Spinal cord (tissue), 10 donors: ENCODE results near the gene AKR1C2. TPM values are rescaled to one million over a fixed set of nuclear protein-coding genes. Genes with fewer than 3 reads are reported as not detected.
"Not testable (repeated sequence)": the region's sequence is repeated elsewhere in the genome, so short reads cannot be mapped to it uniquely, and the experiment has no call there.

Experiments used
- DNase-seq, 6 donors: peaks; one replicate each; pipeline versions ENCODE4 v3.0.0 to v3.0.0-alpha.2; 2013 to 2015; ENCODE audit warnings: low spot score in 6 of 6, low read depth in 4 of 6
- H3K27ac ChIP-seq: one replicate; pipeline ENCODE4 v1.5.1; 2013; ENCODE audit warnings: low read depth, low read length, control low read depth
- H3K27me3 ChIP-seq: one replicate; pipeline ENCODE4 v1.6.1; 2013; ENCODE audit warnings: low read length; ENCODE audit not compliant: control insufficient read depth, insufficient read depth
- H3K36me3 ChIP-seq: one replicate; pipeline ENCODE4 v1.6.1; 2013; ENCODE audit warnings: low read length; ENCODE audit not compliant: control insufficient read depth, insufficient read depth
- H3K4me1 ChIP-seq: one replicate; pipeline ENCODE4 v1.6.1; 2013; ENCODE audit warnings: low read length; ENCODE audit not compliant: control insufficient read depth, insufficient read depth
- H3K4me3 ChIP-seq: one replicate; pipeline ENCODE4 v1.5.1; 2013; ENCODE audit warnings: low read depth, low read length, control low read depth
- H3K9me3 ChIP-seq: one replicate; pipeline ENCODE4 v1.6.1; 2013; ENCODE audit warnings: low read length; ENCODE audit not compliant: control insufficient read depth, insufficient read depth
- WGBS: methylation state at CpG from one replicate; pipeline ENCODE4 v1.1.5; 2013; ENCODE audit warnings: missing lambda C conversion rate; ENCODE audit not compliant: insufficient coverage; 5-methylcytosine and 5-hydroxymethylcytosine counted together
- polyA plus RNA-seq, 2 donors: library from polyadenylated mRNA; unstranded; fragments of 120-200 nt; gene quantifications; one replicate each; pipeline ENCODE4 v1.2.1, GENCODE V29; 2013; ENCODE audit not compliant: insufficient read length in 2 of 2
- total RNA-seq, 2 donors: library from RNA; depleted of rRNA in 1 of 2; stranded (reverse); fragments of 120-200 nt in 1 of 2; fragments of >200 nt in 1 of 2; gene quantifications; one replicate each; pipeline versions ENCODE4 v1.2.3 to v1.2.4, GENCODE V29; 2013 to 2014
- donor health status: healthy.

AKR1C2 gene
- total and polyA plus RNA-seq, 4 donors, result 27.5 to 58.3 (median 41.1) TPM

- Histone ChIP-seq H3K9me3 (no peaks in the 10 kb centered on the region), H3K4me3 (no peak overlapping the region), H3K4me1 (no peaks in the 10 kb centered on the region), H3K27ac (no peak overlapping the region), H3K36me3 (no peaks in the 10 kb centered on the region), H3K27me3 (no peaks in the 10 kb centered on the region)
- WGBS, result 94% methylated on average over 3 of the region's 5 CpGs
- no peak for DNase-seq
Observed at GRCh38 chr10:4998671-4999070, 5.0 kb downstream of the AKR1C2 start.

DNA sequence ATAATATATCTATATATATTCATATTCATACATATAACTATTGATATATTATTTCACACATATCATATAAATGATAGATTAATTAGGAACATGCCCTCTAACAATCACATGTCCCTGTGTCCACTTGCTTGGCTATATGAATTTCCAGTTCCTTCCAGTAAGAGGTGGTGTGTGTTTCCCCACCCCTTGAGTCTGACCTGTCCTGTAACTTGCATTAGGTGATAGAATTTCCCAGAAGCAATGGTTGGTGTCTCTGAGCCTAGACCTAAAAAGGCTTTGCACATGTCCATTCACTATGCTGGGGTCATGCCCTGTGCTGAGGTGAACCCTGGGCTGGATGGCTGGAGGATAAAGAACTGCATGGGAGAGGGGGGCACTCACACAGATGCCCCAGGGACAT lies 9.4 kb downstream of the AKR1C2 start:
- not testable (repeated sequence) for H3K27ac ChIP-seq, H3K4me3 ChIP-seq, H3K36me3 ChIP-seq, H3K9me3 ChIP-seq, H3K4me1 ChIP-seq, DNase-seq, H3K27me3 ChIP-seq

- H3K4me3 ChIP-seq, DNase-seq, H3K9me3 ChIP-seq, H3K27ac ChIP-seq, H3K4me1 ChIP-seq, H3K36me3 ChIP-seq, H3K27me3 ChIP-seq: not testable (repeated sequence)
- whole genome bisulfite sequencing, result 100% methylated on average over 8 of the region's 10 CpGs
Observed at GRCh38 chr10:4992564-4992963, 11.1 kb downstream of the AKR1C2 start.

DNA sequence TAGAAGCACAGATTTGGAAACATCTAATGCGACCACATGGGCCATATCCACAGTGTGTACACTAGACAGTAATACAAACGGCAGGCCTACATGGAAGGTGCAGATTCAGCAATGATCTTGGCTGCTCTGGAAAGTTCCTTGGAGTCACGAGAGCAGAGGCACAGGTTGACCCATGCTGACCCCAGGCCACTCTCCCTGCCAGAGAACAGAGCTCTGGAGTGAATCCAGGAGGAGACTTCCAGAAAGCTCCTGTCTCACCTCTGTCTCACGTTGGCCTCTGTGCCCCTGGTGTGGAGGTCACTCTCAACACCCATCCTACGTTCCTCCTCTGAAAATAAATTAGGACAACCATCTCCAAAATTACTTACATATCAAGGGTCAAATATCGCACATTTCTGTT lies 12.2 kb downstream of the AKR1C2 start:
- not testable (repeated sequence) for H3K36me3 ChIP-seq, H3K4me1 ChIP-seq, H3K27me3 ChIP-seq, H3K4me3 ChIP-seq, H3K27ac ChIP-seq, H3K9me3 ChIP-seq, DNase-seq
- WGBS, result no CpG with 5 or more reads among the region's 6 CpGs

- Histone ChIP-seq H3K36me3 (no peaks in the 10 kb centered on the region), H3K9me3 (no peaks in the 10 kb centered on the region), H3K27ac (no peak overlapping the region), H3K4me3 (no peak overlapping the region), H3K4me1 (no peaks in the 10 kb centered on the region), H3K27me3 (no peaks in the 10 kb centered on the region)
- WGBS, result no CpG with 5 or more reads among the region's 2 CpGs
- no peak for DNase-seq
Observed at GRCh38 chr10:4990217-4990616, 13.4 kb downstream of the AKR1C2 start.

DNA sequence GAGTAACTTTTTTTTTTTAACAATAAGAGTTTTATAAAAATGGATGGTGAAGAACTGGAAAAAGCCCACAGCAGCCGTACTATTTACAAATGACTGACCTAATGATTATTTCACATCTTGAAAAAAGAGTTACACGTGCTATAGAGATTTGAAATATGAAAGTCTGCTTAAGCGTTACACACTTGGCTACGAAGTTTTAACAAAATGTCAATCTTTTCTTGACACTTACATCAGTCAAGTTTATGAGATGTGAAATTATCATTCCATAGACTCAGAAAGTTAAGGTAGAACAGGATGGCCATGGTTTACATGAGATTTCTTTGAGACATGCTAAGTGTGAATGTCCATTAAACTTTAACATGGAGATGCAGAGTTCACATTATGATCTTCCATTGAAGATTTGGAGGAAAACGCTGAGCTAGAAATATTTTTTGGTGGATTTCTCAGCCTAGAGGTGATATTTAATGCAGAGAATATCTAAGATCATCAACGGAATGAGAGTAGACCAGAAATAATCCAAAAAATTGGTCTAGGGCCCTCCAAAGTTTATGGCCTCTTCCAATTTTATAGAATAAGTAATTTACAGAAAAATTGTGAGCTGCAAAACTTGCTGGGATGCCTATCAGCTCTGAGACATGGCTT lies 15.5 kb downstream of the AKR1C2 start:
- not testable (repeated sequence) for H3K36me3 ChIP-seq, H3K9me3 ChIP-seq, DNase-seq, H3K4me3 ChIP-seq, H3K27me3 ChIP-seq, H3K4me1 ChIP-seq, H3K27ac ChIP-seq
- WGBS, result no CpG with 5 or more reads among the region's 6 CpGs

- Histone ChIP-seq H3K4me1 (no peaks in the 10 kb centered on the region), H3K4me3 (no peak overlapping the region), H3K27ac (no peak overlapping the region), H3K27me3 (no peaks in the 10 kb centered on the region), H3K9me3 (no peaks in the 10 kb centered on the region), H3K36me3 (no peaks in the 10 kb centered on the region)
- DNase-seq, result no peak
- 67% methylated on average over 4 of the region's 7 CpGs for WGBS
Observed at GRCh38 chr10:4984971-4985594, 18.6 kb downstream of the AKR1C2 start.

- DNase-seq, result no peak
- H3K27me3 ChIP-seq, result no peaks in the 10 kb centered on the region
- H3K4me3 ChIP-seq, result no peak overlapping the region
- H3K27ac ChIP-seq, result no peak overlapping the region
- H3K36me3 ChIP-seq, result no peaks in the 10 kb centered on the region
- no peaks in the 10 kb centered on the region for H3K9me3 ChIP-seq
- 94% methylated on average over 9 of the region's 10 CpGs for WGBS
- H3K4me1 ChIP-seq, result no peaks in the 10 kb centered on the region
Observed at GRCh38 chr10:4984223-4984622, 19.4 kb downstream of the AKR1C2 start.

GRCh38 chr10:4983615-4984216 lies 19.9 kb downstream of the AKR1C2 start:
- 98% methylated on average over 5 of the region's 5 CpGs for WGBS
- no peak for DNase-seq
- Histone ChIP-seq H3K4me1 (no peaks in the 10 kb centered on the region), H3K36me3 (no peaks in the 10 kb centered on the region), H3K27me3 (no peaks in the 10 kb centered on the region), H3K4me3 (no peak overlapping the region), H3K27ac (no peak overlapping the region), H3K9me3 (no peaks in the 10 kb centered on the region)

GRCh38 chr10:4982764-4983226 lies 20.9 kb downstream of the AKR1C2 start:
- no peak overlapping the region for H3K4me3 ChIP-seq
- 99% methylated on average over 7 of the region's 9 CpGs for WGBS
- no peaks in the 10 kb centered on the region for H3K4me1 ChIP-seq
- no peaks in the 10 kb centered on the region for H3K9me3 ChIP-seq
- no peaks in the 10 kb centered on the region for H3K36me3 ChIP-seq
- DNase-seq, result no peak
- H3K27ac ChIP-seq, result no peak overlapping the region
- no peaks in the 10 kb centered on the region for H3K27me3 ChIP-seq
